Measurements from ENCODE around the gene TLDC2. TPM values are rescaled to one million over a fixed set of nuclear protein-coding genes. Genes with fewer than 3 reads are reported as not detected.
"Not testable (repeated sequence)": the region's sequence is repeated elsewhere in the genome, so short reads cannot be mapped to it uniquely, and the experiment has no call there.

The TLDC2 gene
- polyA plus RNA-seq, 1 donor, result 17.0 TPM

- no peak for DNase-seq
- peaks cover 7% of the 10 kb centered on the region for H3K36me3 ChIP-seq (ENCODE audit: control insufficient read depth, insufficient read depth, low read length)
Measured at GRCh38 chr20:36929290-36929689, 53.4 kb downstream of the TLDC2 start.

GRCh38 chr20:36929691-36930090 is 53.8 kb downstream of the TLDC2 start:
- Histone ChIP-seq H3K36me3 (ENCODE audit: control insufficient read depth, insufficient read depth, low read length) (peaks cover 7% of the 10 kb centered on the region), H3K27ac (ENCODE audit: low read length) (no peak overlapping the region)
- 86% methylated on average over 2 of the region's 6 CpGs for WGBS (ENCODE audit: insufficient coverage, low lambda C conversion rate)

More at GRCh38 chr20:36929290-36929689, 53.4 kb downstream of the TLDC2 start:
- Histone ChIP-seq H3K4me3 (ENCODE audit: low read length) (no peak overlapping the region), H3K27me3 (ENCODE audit: control insufficient read depth, insufficient read depth, low read length) (no peaks in the 10 kb centered on the region), H3K9me3 (ENCODE audit: control insufficient read depth, low read depth, low read length) (no peaks in the 10 kb centered on the region), H3K4me1 (ENCODE audit: control insufficient read depth, insufficient read depth, low read length) (no peaks in the 10 kb centered on the region), H3K27ac (ENCODE audit: low read length) (no peak overlapping the region)
- 70% methylated on average over 2 of the region's 6 CpGs for WGBS (ENCODE audit: insufficient coverage, low lambda C conversion rate)

GRCh38 chr20:36932067-36932466 is 56.1 kb downstream of the TLDC2 start:
- H3K27ac ChIP-seq (ENCODE audit: low read length), result not testable (repeated sequence)
- no CpG with 5 or more reads among the region's 12 CpGs for WGBS (ENCODE audit: insufficient coverage, low lambda C conversion rate)

More at GRCh38 chr20:36929691-36930090, 53.8 kb downstream of the TLDC2 start:
- no peaks in the 10 kb centered on the region for H3K9me3 ChIP-seq (ENCODE audit: control insufficient read depth, low read depth, low read length)
- no peaks in the 10 kb centered on the region for H3K4me1 ChIP-seq (ENCODE audit: control insufficient read depth, insufficient read depth, low read length)
- no peaks in the 10 kb centered on the region for H3K27me3 ChIP-seq (ENCODE audit: control insufficient read depth, insufficient read depth, low read length)
- no peak overlapping the region for H3K4me3 ChIP-seq (ENCODE audit: low read length)
- no peak for DNase-seq

GRCh38 chr20:36932476-36933426 is 56.8 kb downstream of the TLDC2 start:
- Histone ChIP-seq H3K36me3 (ENCODE audit: control insufficient read depth, insufficient read depth, low read length) (peaks cover 7% of the 10 kb centered on the region), H3K27ac (ENCODE audit: low read length) (no peak overlapping the region)

More at GRCh38 chr20:36932067-36932466, 56.1 kb downstream of the TLDC2 start:
- DNase-seq; H3K27me3 ChIP-seq (ENCODE audit: control insufficient read depth, insufficient read depth, low read length); H3K36me3 ChIP-seq (ENCODE audit: control insufficient read depth, insufficient read depth, low read length); H3K4me1 ChIP-seq (ENCODE audit: control insufficient read depth, insufficient read depth, low read length); H3K4me3 ChIP-seq (ENCODE audit: low read length); H3K9me3 ChIP-seq (ENCODE audit: control insufficient read depth, low read depth, low read length): not testable (repeated sequence)

GRCh38 chr20:36933571-36933970 is 57.6 kb downstream of the TLDC2 start:
- not testable (repeated sequence) for H3K27me3 ChIP-seq (ENCODE audit: control insufficient read depth, insufficient read depth, low read length); DNase-seq; H3K36me3 ChIP-seq (ENCODE audit: control insufficient read depth, insufficient read depth, low read length); H3K4me1 ChIP-seq (ENCODE audit: control insufficient read depth, insufficient read depth, low read length); H3K27ac ChIP-seq (ENCODE audit: low read length); H3K9me3 ChIP-seq (ENCODE audit: control insufficient read depth, low read depth, low read length); H3K4me3 ChIP-seq (ENCODE audit: low read length)
- WGBS (ENCODE audit: insufficient coverage, low lambda C conversion rate), result 100% methylated on average over 1 of the region's 16 CpGs

More at GRCh38 chr20:36932476-36933426, 56.8 kb downstream of the TLDC2 start:
- H3K4me3 ChIP-seq (ENCODE audit: low read length), result no peak overlapping the region
- WGBS (ENCODE audit: insufficient coverage, low lambda C conversion rate), result 100% methylated on average over 2 of the region's 11 CpGs
- no peak for DNase-seq
- H3K4me1 ChIP-seq (ENCODE audit: control insufficient read depth, insufficient read depth, low read length), result no peaks in the 10 kb centered on the region
- H3K27me3 ChIP-seq (ENCODE audit: control insufficient read depth, insufficient read depth, low read length), result no peaks in the 10 kb centered on the region
- no peaks in the 10 kb centered on the region for H3K9me3 ChIP-seq (ENCODE audit: control insufficient read depth, low read depth, low read length)

GRCh38 chr20:36936341-36936740 is 60.4 kb downstream of the TLDC2 start:
- H3K9me3 ChIP-seq (ENCODE audit: control insufficient read depth, low read depth, low read length), result no peaks in the 10 kb centered on the region
- no CpG with 5 or more reads among the region's 8 CpGs for WGBS (ENCODE audit: insufficient coverage, low lambda C conversion rate)
- no peak for DNase-seq
- no peak overlapping the region for H3K4me3 ChIP-seq (ENCODE audit: low read length)
- no peaks in the 10 kb centered on the region for H3K4me1 ChIP-seq (ENCODE audit: control insufficient read depth, insufficient read depth, low read length)
- no peak overlapping the region for H3K27ac ChIP-seq (ENCODE audit: low read length)
- no peaks in the 10 kb centered on the region for H3K27me3 ChIP-seq (ENCODE audit: control insufficient read depth, insufficient read depth, low read length)
- H3K36me3 ChIP-seq (ENCODE audit: control insufficient read depth, insufficient read depth, low read length), result peaks cover 2% of the 10 kb centered on the region

- H3K4me3 ChIP-seq (ENCODE audit: low read length); H3K27ac ChIP-seq (ENCODE audit: low read length); H3K4me1 ChIP-seq (ENCODE audit: control insufficient read depth, insufficient read depth, low read length); H3K9me3 ChIP-seq (ENCODE audit: control insufficient read depth, low read depth, low read length); H3K27me3 ChIP-seq (ENCODE audit: control insufficient read depth, insufficient read depth, low read length); DNase-seq; H3K36me3 ChIP-seq (ENCODE audit: control insufficient read depth, insufficient read depth, low read length): not testable (repeated sequence)
- 90% methylated on average over 1 of the region's 9 CpGs for WGBS (ENCODE audit: insufficient coverage, low lambda C conversion rate)
Measured at GRCh38 chr20:36936761-36937401, 60.9 kb downstream of the TLDC2 start.

GRCh38 chr20:36937402-36937770 is 61.4 kb downstream of the TLDC2 start:
- H3K9me3 ChIP-seq (ENCODE audit: control insufficient read depth, low read depth, low read length), result no peaks in the 10 kb centered on the region
- H3K4me3 ChIP-seq (ENCODE audit: low read length), result no peak overlapping the region
- no peak for DNase-seq
- H3K36me3 ChIP-seq (ENCODE audit: control insufficient read depth, insufficient read depth, low read length), result peaks cover 2% of the 10 kb centered on the region
- no peaks in the 10 kb centered on the region for H3K4me1 ChIP-seq (ENCODE audit: control insufficient read depth, insufficient read depth, low read length)
- H3K27ac ChIP-seq (ENCODE audit: low read length), result no peak overlapping the region
- H3K27me3 ChIP-seq (ENCODE audit: control insufficient read depth, insufficient read depth, low read length), result no peaks in the 10 kb centered on the region

GRCh38 chr20:36941401-36941835 is 65.5 kb downstream of the TLDC2 start:
- no peak overlapping the region for H3K27ac ChIP-seq (ENCODE audit: low read length)
- peaks cover 2% of the 10 kb centered on the region for H3K36me3 ChIP-seq (ENCODE audit: control insufficient read depth, insufficient read depth, low read length)
- peak in 1 of 2 donors; percentile 10 for DNase-seq
- no peaks in the 10 kb centered on the region for H3K4me1 ChIP-seq (ENCODE audit: control insufficient read depth, insufficient read depth, low read length)
- H3K27me3 ChIP-seq (ENCODE audit: control insufficient read depth, insufficient read depth, low read length), result no peaks in the 10 kb centered on the region
- H3K4me3 ChIP-seq (ENCODE audit: low read length), result no peak overlapping the region
- no CpG with 5 or more reads among the region's 1 CpG for WGBS (ENCODE audit: insufficient coverage, low lambda C conversion rate)
- no peaks in the 10 kb centered on the region for H3K9me3 ChIP-seq (ENCODE audit: control insufficient read depth, low read depth, low read length)
